Thyroid gland (tissue), 4 donors: Measurements from ENCODE around the gene DEF6.

Source experiments
- POLR2A ChIP-seq, 2 donors: fragments of 450-650 bp; IDR thresholded peaks; one replicate each; pipeline ENCODE4 v1.6.1; 2017; ENCODE audit warnings: antibody characterized with exemption in 2 of 2, mild to moderate bottlenecking in 2 of 2, moderate library complexity in 1 of 2
- TF ChIP-seq, protein P1 (sequence below), 6 experiments: fragments of 200-600 bp in 3 of 6; fragments of 450-650 bp in 3 of 6; sonication (generic) in 3 of 6; IDR thresholded peaks; one replicate each; pipeline ENCODE4 v1.5.1; 2016 to 2019; ENCODE audit warnings: antibody characterized with exemption in 6 of 6, mild to moderate bottlenecking in 2 of 6, inconsistent platforms in 1 of 6, moderate library complexity in 1 of 6

DNA sequence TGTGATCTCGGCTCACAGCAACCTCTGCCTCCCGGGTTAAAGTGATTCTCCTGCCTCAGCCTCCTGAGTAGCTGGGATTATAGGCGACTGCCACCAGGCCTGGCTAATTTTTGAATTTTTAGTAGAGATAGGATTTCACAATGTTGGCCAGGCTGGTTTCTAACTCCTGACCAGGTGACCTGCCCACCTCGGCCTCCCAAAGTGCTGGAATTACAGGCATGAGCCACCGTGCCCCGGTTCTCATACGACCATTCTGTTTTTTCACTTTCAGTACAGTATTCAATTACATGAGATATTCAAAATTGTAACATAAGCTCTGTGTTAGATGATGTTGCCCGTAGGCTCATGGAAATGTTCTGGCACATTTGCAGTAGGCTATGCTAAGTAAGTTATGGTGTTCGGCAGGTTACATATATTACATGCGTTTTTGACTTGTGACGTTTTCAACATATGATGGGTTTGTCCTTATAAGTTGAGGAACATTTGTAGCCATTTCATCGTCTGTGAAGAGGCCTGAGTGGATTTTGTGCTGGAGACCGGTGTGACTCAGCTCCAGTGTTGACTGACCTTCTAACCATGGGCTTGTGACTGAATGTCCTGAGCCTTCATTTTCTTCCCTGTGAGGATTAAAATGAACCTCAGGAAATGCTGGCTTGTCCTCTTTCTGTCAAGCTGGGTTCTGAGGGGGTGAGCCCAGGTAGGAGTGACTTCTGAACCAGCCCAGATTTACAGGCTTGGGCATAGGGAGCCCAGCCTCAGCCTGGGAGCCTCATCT, 56.9 kb downstream of the DEF6 start:
- TF ChIP-seq, protein P1, sequence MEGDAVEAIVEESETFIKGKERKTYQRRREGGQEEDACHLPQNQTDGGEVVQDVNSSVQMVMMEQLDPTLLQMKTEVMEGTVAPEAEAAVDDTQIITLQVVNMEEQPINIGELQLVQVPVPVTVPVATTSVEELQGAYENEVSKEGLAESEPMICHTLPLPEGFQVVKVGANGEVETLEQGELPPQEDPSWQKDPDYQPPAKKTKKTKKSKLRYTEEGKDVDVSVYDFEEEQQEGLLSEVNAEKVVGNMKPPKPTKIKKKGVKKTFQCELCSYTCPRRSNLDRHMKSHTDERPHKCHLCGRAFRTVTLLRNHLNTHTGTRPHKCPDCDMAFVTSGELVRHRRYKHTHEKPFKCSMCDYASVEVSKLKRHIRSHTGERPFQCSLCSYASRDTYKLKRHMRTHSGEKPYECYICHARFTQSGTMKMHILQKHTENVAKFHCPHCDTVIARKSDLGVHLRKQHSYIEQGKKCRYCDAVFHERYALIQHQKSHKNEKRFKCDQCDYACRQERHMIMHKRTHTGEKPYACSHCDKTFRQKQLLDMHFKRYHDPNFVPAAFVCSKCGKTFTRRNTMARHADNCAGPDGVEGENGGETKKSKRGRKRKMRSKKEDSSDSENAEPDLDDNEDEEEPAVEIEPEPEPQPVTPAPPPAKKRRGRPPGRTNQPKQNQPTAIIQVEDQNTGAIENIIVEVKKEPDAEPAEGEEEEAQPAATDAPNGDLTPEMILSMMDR (IDR thresholded peaks at IDR 0.05): no peak
- no peak for TF ChIP-seq POLR2A (IDR thresholded peaks at IDR 0.05)
